GM10847 (cell line): ENCODE data around the gene MEG3.

Experiments
- POLR2A ChIP-seq: IDR thresholded peaks from 2 replicates; pipeline ENCODE4 v1.6.1; 2011; ENCODE audit not compliant: insufficient read length; ENCODE audit errors: extremely low read depth

The MEG3 gene

DNA sequence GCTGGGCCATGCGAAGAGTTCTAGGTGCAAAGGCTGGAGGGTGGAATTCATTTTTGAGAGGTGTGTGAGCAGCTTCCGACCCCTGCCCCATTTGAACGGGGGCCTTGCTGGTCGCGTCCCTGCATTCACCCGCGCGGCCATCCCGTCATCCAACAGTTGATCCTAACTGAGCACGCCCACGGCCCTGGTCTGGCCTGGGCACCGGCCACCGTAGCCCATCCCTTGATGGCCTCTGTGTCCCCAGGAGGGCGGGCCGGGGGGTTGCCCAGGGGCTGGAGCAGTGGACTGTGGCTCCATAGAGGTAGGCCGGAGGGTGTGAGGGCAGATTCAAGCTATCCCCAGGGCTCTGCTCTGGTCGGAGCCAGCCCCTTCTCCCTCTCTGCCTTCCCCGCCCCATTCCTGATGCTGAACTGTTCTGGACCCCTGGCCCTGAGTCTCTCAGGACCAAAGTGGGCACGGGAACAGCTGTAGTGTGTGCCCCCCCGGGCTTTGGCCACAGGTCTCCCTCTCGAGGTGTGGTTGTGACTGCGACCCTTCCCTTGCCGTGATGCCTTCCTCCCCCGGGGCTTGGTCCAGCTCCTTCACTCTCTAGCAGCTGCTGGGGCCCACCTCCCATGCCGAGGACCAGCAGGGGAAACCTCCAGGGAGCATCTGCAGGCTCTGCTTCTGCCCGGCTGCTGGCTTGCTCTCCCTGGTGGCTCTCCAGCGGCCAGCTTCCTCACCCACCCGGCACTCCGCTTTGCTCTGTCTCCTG is 9.1 kb downstream of the MEG3 start:
- no peak for TF ChIP-seq POLR2A

DNA sequence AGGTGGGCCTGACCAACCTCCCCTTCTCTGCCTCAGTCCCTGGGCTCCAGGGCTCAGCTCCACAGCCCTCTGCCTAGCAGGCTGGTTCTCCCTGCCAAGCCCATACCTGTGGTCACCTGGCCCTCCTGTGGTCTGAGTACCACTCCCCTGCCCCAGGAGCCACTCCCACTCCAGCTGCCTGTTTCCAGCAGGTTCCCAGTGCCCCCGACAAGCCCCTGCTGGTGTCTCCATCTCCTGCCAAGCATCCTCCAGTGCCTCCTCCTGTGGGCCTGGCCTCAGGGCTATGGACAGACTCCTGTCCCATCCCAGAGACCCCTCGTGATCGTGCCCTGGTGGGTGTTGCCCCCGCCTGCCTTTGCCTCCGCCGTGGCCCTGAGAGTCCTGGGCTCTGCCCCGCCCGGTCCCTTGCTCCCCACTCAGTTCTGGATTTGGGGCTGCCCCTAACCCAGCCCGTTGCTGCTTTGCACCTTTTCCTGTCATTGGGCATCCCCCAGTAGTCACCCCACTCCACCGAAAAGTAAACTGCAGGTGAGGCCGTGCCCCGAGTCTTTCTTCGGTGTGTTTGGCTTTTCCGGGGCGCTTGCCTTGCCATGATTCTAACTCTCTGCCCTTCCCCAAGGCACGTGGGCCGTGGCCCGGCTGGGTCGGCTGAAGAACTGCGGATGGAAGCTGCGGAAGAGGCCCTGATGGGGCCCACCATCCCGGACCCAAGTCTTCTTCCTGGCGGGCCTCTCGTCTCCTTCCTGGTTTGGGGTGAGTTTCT is 9.8 kb downstream of the MEG3 start:
- TF ChIP-seq POLR2A, result no peak

DNA sequence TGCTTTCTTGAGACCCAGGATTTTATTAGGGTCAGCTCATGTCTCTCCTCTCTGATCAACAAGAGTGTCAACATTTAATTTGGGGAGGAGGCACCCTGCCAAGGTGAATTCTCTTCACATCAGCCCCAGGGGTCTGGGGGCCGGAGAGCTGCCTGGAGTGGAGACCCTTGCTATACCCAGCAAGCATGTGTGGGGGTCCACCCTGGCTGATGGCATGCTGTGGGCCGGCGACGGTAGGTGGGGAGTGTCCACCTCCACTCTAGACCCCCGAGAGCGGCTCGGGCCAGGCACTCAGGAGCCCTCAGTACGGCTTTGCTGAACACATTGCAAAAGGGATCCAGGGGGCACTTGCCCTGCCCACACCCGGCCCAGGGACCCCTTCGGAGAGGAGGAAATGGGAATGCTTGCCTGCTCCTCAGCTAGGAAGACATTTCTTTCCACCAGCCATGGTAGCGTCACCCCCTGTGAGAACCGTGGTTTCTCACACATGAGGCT is 10.4 kb downstream of the MEG3 start:
- no peak for TF ChIP-seq POLR2A

GRCh38 chr14:100836941-100837804 is 11.3 kb downstream of the MEG3 start:
- no peak for TF ChIP-seq POLR2A

DNA sequence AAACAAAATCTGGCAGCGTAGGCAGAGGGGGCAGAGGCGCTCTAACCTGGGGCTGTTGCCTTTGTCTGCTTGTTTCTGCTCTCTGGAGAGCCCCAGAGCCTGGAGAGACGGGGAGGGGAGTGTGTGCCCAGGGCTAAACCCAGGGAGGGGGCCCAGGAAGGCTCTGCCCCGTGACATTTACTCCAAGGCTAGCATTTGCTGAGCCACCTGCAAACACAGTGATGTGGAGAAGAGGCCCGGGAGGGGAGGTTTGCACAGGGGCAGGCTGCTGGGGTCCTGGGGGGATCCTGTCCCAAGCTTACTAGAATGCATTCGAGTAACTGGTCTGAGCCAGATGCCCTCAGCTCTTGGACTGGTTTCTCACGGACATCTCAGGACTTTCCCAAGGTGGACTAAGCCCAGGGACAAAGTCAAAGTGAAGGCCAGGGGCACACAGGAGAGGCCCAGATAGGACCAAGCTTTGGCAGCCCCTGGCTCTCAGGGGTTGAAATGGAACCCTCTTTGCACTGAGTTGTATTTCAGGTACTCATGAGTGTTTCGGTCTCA is 12.0 kb downstream of the MEG3 start:
- no peak for TF ChIP-seq POLR2A

GRCh38 chr14:100838493-100839314 is 12.8 kb downstream of the MEG3 start:
- no peak for TF ChIP-seq POLR2A

- TF ChIP-seq POLR2A, result no peak
Observed at GRCh38 chr14:100839315-100839585, 13.3 kb downstream of the MEG3 start.

DNA sequence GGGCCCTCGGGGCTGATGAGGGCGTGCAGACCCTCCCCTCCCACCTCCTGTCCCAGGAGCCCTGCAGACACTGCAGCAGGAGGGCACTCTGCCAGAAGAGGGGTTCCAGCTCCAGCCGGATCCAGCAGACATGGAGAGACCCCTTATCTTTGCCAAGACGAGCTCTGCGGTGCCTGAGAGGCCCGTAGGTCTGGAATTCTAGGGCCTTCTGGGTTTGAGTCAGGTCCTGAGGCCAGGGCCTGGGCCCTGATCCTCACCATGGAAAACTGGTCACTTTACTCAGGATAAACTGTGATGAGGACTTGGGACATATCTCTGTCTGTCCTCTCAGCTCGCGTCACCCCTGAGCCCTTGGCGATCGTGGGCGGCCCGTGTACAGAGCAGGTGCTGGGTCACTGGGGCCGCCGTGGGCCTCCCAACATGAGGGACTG is 13.8 kb downstream of the MEG3 start:
- TF ChIP-seq POLR2A, result no peak

- TF ChIP-seq POLR2A, result no peak
Observed at GRCh38 chr14:100840286-100841065, 14.6 kb downstream of the MEG3 start.

- no peak for TF ChIP-seq POLR2A
Observed at GRCh38 chr14:100841066-100841760, 15.3 kb downstream of the MEG3 start.

- TF ChIP-seq POLR2A, result no peak
Observed at GRCh38 chr14:100841761-100842403, 16.0 kb downstream of the MEG3 start.

DNA sequence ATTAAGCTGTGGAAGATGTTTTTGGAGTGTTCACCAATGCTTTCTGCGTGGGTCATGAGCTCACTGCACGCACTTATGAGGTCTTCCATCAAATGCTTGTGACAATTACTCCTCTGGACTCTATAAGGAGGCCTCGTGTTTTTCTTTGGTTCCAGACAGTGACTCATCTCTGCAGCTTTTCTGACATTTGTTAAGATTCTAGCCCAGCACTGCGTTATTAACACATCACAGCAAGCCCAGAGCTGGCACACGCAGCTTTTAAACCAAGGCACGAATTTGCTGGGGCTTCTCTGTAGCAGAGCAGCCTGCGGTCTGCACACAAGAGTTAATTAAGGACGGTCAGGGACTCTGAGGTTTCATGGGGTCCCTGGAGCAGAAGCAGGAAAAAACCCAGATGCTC is 16.9 kb downstream of the MEG3 start:
- no peak for TF ChIP-seq POLR2A

DNA sequence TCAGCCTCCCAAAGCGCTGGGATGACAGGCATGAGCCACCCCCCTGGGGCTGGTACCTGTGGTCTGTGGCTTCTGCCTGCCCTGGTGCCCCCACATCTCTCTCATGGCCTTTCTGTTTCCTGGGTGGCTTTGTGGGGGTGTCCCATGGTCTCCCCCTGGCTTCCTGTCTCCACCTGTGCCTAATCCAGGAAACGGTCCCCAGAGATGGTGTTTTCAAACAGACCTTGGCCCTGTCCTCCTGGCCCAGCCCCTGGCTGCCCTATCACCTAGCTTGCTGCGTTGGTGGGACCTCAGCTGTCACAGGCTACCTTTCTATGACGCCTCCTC is 18.1 kb downstream of the MEG3 start:
- no peak for TF ChIP-seq POLR2A
